ENCODE data around the gene XXYLT1. TPM values are rescaled to one million over a fixed set of nuclear protein-coding genes. Genes with fewer than 3 reads are reported as not detected.

Gene XXYLT1
- total and polyA plus RNA-seq, 9 of the 15 experiments (the other 6 are each of a cell fraction or from before 2014, with no cell fraction given), result 1.9 to 18.9 (median 15.0) TPM

DNA sequence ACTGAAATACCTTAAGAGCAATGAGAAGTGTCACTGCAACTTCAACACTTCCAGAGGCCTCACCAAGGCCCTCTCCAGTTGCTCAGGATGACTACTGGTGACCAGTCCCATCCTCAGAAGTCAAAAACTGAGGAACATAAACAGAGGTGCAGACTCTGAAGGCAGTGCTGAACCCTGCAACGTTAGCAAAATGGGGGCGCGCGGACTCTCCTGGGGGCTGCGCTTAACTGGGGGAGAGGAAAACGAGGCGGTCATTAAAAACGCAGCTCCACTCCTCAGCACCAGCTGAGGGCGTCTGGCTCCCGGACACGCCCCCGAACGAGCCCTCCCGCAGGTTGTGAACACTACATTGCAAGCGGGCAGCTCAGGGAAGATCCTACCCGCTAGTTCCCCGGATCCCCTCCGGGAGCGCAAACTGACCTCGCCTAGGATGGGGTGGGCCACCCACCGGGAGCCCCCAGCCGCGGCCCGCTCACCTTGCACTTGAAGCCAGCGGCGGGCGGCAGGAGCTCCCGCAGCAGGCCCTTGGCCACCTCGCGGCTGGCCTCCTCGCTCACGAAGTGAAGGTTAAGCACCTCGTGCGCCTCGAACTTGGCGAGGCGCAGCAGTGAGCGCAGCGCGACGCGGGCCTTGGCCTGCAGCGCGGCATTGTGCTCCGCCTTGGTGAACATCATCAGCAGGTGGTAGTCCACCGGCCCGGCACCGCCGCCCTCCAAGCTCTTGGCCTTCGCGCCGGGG, 711 bp downstream of the XXYLT1 start (continued):
- TF ChIP-seq, protein P1, sequence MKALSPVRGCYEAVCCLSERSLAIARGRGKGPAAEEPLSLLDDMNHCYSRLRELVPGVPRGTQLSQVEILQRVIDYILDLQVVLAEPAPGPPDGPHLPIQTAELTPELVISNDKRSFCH (CRISPR knock-in tag; IDR thresholded peaks at IDR 0.05), result no peak
- TF ChIP-seq, protein P1 (tag; IDR thresholded peaks at IDR 0.05), result peak; percentile 49; the same call in 1 of the 2 replicates
- 0 out of 4 replicates have a peak, but pooled peaks of 1 of the 2 experiments have one; percentile 5 for TF ChIP-seq MAZ (CRISPR knock-in tag; conservative IDR thresholded peaks at IDR 0.05 in 1 of 2, IDR thresholded peaks at IDR 0.05 in 1 of 2)
- TF ChIP-seq, protein P2, sequence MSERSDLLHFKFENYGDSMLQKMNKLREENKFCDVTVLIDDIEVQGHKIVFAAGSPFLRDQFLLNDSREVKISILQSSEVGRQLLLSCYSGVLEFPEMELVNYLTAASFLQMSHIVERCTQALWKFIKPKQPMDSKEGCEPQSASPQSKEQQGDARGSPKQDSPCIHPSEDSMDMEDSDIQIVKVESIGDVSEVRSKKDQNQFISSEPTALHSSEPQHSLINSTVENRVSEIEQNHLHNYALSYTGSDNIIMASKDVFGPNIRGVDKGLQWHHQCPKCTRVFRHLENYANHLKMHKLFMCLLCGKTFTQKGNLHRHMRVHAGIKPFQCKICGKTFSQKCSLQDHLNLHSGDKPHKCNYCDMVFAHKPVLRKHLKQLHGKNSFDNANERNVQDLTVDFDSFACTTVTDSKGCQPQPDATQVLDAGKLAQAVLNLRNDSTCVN (CRISPR knock-in tag; IDR thresholded peaks at IDR 0.05), result no peak
- TF ChIP-seq DACH1 (IDR thresholded peaks at IDR 0.05; ENCODE audit: partially characterized antibody), result no peak
- peak; percentile 32 for TF ChIP-seq PCBP1 (IDR thresholded peaks at IDR 0.05; ENCODE audit: low read depth, low read length, poor library complexity, severe bottlenecking)
- TF ChIP-seq NR2C2 (CRISPR knock-in tag; IDR thresholded peaks at IDR 0.05), result no peak
- TF ChIP-seq NR2C2 (tag; IDR thresholded peaks at IDR 0.05), result peak; percentile 68
- TF ChIP-seq TRIM28 (IDR thresholded peaks at IDR 0.05), result no peak
- TF ChIP-seq DMBX1 (CRISPR knock-in tag; IDR thresholded peaks at IDR 0.05; ENCODE audit: borderline replicate concordance), result peak; percentile 32; the same call in 1 of the 2 replicates
- TF ChIP-seq, protein P3, sequence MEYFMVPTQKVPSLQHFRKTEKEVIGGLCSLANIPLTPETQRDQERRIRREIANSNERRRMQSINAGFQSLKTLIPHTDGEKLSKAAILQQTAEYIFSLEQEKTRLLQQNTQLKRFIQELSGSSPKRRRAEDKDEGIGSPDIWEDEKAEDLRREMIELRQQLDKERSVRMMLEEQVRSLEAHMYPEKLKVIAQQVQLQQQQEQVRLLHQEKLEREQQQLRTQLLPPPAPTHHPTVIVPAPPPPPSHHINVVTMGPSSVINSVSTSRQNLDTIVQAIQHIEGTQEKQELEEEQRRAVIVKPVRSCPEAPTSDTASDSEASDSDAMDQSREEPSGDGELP (CRISPR knock-in tag; IDR thresholded peaks at IDR 0.05; ENCODE audit: borderline replicate concordance), result peak; percentile 89
- peak; percentile 43; the same call in 1 of the 2 replicates for TF ChIP-seq ZNF12 (CRISPR knock-in tag; IDR thresholded peaks at IDR 0.05)
- TF ChIP-seq DPF2 (IDR thresholded peaks at IDR 0.05), result 0 out of 2 replicates have a peak, but pooled peaks have one; percentile 36
- TF ChIP-seq, protein P4, sequence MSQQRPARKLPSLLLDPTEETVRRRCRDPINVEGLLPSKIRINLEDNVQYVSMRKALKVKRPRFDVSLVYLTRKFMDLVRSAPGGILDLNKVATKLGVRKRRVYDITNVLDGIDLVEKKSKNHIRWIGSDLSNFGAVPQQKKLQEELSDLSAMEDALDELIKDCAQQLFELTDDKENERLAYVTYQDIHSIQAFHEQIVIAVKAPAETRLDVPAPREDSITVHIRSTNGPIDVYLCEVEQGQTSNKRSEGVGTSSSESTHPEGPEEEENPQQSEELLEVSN (IDR thresholded peaks at IDR 0.05; ENCODE audit: borderline replicate concordance in 1 of 2, extremely low read depth in 1 of 2, insufficient read depth in 1 of 2, insufficient read length in 1 of 2, low read depth in 1 of 2, low read length in 1 of 2, poor library complexity in 1 of 2, severe bottlenecking in 1 of 2), result peak in 1 of 2 experiments; percentile 91
- peak; percentile 44 for TF ChIP-seq GABPB1 (CRISPR knock-in tag; IDR thresholded peaks at IDR 0.05)
- TF ChIP-seq CTBP1 (IDR thresholded peaks at IDR 0.05; ENCODE audit: borderline replicate concordance), result peak; percentile 2; the same call in 1 of the 2 replicates
- TF ChIP-seq, protein P5, sequence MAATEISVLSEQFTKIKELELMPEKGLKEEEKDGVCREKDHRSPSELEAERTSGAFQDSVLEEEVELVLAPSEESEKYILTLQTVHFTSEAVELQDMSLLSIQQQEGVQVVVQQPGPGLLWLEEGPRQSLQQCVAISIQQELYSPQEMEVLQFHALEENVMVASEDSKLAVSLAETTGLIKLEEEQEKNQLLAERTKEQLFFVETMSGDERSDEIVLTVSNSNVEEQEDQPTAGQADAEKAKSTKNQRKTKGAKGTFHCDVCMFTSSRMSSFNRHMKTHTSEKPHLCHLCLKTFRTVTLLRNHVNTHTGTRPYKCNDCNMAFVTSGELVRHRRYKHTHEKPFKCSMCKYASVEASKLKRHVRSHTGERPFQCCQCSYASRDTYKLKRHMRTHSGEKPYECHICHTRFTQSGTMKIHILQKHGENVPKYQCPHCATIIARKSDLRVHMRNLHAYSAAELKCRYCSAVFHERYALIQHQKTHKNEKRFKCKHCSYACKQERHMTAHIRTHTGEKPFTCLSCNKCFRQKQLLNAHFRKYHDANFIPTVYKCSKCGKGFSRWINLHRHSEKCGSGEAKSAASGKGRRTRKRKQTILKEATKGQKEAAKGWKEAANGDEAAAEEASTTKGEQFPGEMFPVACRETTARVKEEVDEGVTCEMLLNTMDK (IDR thresholded peaks at IDR 0.05; ENCODE audit: borderline replicate concordance, insufficient read depth, low read depth, low read length, poor library complexity, severe bottlenecking), result peak; percentile 70
- TF ChIP-seq, protein P6, sequence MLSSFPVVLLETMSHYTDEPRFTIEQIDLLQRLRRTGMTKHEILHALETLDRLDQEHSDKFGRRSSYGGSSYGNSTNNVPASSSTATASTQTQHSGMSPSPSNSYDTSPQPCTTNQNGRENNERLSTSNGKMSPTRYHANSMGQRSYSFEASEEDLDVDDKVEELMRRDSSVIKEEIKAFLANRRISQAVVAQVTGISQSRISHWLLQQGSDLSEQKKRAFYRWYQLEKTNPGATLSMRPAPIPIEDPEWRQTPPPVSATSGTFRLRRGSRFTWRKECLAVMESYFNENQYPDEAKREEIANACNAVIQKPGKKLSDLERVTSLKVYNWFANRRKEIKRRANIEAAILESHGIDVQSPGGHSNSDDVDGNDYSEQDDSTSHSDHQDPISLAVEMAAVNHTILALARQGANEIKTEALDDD (IDR thresholded peaks at IDR 0.05), result peak; percentile 24; the same call in 1 of the 2 replicates

Data from K562 (cell line).